CD4-positive, alpha-beta T cell treated with Interleukin-17A for 1 hour (primary cell): ENCODE results near the gene SCNN1A.

ENCODE experiments used
- DNase-seq: peaks from one replicate; pipeline ENCODE4 v3.0.0-alpha.2; 2020

The SCNN1A gene

GRCh38 chr12:6383572-6384498, 8.5 kb upstream of the SCNN1A start, which contains the start of gene LTBR:
Gene LTBR, plus strand, starts transcription at chr12:6384162. Its CDS starts 197 bp downstream, at chr12:6384359.
- DNase-seq, result peak; percentile 24

GRCh38 chr12:6382982-6383381, 7.6 kb upstream of the SCNN1A start:
- no peak for DNase-seq

GRCh38 chr12:6382371-6382770, 7.0 kb upstream of the SCNN1A start:
- no peak for DNase-seq

GRCh38 chr12:6380141-6381121, 5.1 kb upstream of the SCNN1A start:
- no peak for DNase-seq

- no peak for DNase-seq
Observed at GRCh38 chr12:6378709-6379472, 3.5 kb upstream of the SCNN1A start.

GRCh38 chr12:6377667-6377994, 2.3 kb upstream of the SCNN1A start:
- no peak for DNase-seq

- DNase-seq, result peak; percentile 13
Observed at GRCh38 chr12:6376870-6377666, 1.7 kb upstream of the SCNN1A start.

GRCh38 chr12:6376079-6376869, 911 bp upstream of the SCNN1A start:
- peak; percentile 9 for DNase-seq

GRCh38 chr12:6374786-6375160, 590 bp downstream of the SCNN1A start:
- DNase-seq, result no peak

- DNase-seq, result no peak
Observed at GRCh38 chr12:6374028-6374785, 1.2 kb downstream of the SCNN1A start.

- no peak for DNase-seq
Observed at GRCh38 chr12:6373022-6373787, 2.2 kb downstream of the SCNN1A start.

- DNase-seq, result no peak
Observed at GRCh38 chr12:6372403-6373003, 2.9 kb downstream of the SCNN1A start.

GRCh38 chr12:6370994-6371754, 4.2 kb downstream of the SCNN1A start:
- no peak for DNase-seq

- DNase-seq, result no peak
Observed at GRCh38 chr12:6370576-6370935, 4.8 kb downstream of the SCNN1A start.

GRCh38 chr12:6369916-6370575, 5.3 kb downstream of the SCNN1A start:
- DNase-seq, result no peak

- DNase-seq, result no peak
Observed at GRCh38 chr12:6368906-6369525, 6.3 kb downstream of the SCNN1A start.
